ENCODE data around the gene UBAC1.
"Not testable (repeated sequence)": the region's sequence is repeated elsewhere in the genome, so short reads cannot be mapped to it uniquely, and the experiment has no call there.

The UBAC1 gene

GRCh38 chr9:135951889-135952663, 9.1 kb downstream of the UBAC1 start:
- DNase-seq (ENCODE audit: low read depth, low spot score): no peak

DNA sequence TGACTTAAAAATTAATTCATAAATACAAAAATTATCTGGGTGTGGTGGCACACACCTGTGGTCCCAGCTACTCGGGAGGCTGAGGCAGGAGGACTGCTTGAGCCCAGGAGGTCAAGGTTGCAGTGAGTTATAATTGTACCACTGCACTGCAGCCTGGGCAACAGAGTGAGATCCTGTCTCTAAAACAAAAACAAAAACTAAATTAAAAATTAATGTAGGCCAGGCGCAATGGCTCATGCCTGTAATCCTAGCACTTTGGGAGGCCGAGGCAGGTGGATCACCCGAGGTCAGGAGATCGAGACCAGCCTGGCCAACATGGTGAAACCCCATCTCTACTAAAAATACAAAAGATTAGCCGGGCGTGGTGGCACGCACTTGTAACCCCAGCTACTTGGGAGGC, 9.9 kb downstream of the UBAC1 start:
- peaks cover 21% of the 10 kb centered on the region; the same call in 1 of the 2 replicates for H3K36me3 ChIP-seq (ENCODE audit: insufficient read depth, low read length)

More at GRCh38 chr9:135951889-135952663, 9.1 kb downstream of the UBAC1 start:
- TF ChIP-seq POLR2AphosphoS5 (IDR thresholded peaks at IDR 0.05; ENCODE audit: borderline replicate concordance, low read depth, low read length): no peak
- no peak for TF ChIP-seq FOXP2 (optimal IDR thresholded peaks at IDR 0.05; ENCODE audit: control extremely low read depth, extremely low read length, insufficient read depth)
- no peak for TF ChIP-seq EZH2 (IDR thresholded peaks at IDR 0.05)
- Histone ChIP-seq H3K4me3 (no peak overlapping the region), H3K27ac (no peak overlapping the region), H3K36me3 (ENCODE audit: insufficient read depth, low read length) (peaks cover 16% of the 10 kb centered on the region; the same call in 1 of the 2 replicates), H3K9me3 (ENCODE audit: low read depth, low read length) (no peaks in the 10 kb centered on the region), H3K9ac (ENCODE audit: insufficient read length) (no peak overlapping the region)

GRCh38 chr9:135950841-135951240, 10.3 kb downstream of the UBAC1 start:
- H3K27ac ChIP-seq; H3K9ac ChIP-seq (ENCODE audit: insufficient read length); DNase-seq (ENCODE audit: low read depth, low spot score); H3K4me3 ChIP-seq; H3K9me3 ChIP-seq (ENCODE audit: low read depth, low read length): not testable (repeated sequence)
- peaks cover 26% of the 10 kb centered on the region; the same call in 1 of the 2 replicates for H3K36me3 ChIP-seq (ENCODE audit: insufficient read depth, low read length)

More for the DNA sequence above, 9.9 kb downstream of the UBAC1 start:
- H3K27ac ChIP-seq; H3K4me3 ChIP-seq; H3K9me3 ChIP-seq (ENCODE audit: low read depth, low read length); DNase-seq (ENCODE audit: low read depth, low spot score); H3K9ac ChIP-seq (ENCODE audit: insufficient read length): not testable (repeated sequence)

DNA sequence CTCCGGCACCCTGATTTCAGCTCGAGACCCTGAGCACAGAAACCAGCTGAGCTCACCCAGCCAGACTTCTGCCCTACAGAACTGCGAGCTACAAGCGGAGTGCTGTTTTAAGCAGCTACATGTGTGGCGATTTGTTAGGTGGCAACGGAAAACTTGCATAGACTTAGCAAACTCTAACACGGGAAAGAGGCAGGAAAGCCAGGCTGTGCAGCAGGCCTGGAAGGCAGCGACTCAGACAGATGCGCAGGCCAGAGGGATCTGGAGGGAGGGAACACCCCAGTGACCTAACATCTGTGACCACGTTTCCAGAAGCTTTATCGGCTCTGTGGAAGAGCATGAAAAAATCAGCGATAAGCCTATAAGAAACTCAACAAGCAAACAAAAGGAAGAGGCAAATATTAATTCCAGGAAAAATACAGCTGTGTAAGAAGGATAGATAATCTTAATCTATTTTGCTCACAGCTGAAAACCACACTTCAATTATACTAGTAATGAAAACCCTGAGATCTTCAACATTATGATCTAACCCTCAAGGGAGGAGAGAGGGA, 11.0 kb downstream of the UBAC1 start:
- Histone ChIP-seq H3K36me3 (ENCODE audit: insufficient read depth, low read length) (peaks cover 32% of the 10 kb centered on the region; the same call in 1 of the 2 replicates), H3K4me3 (no peak overlapping the region), H3K27ac (no peak overlapping the region), H3K9me3 (ENCODE audit: low read depth, low read length) (no peaks in the 10 kb centered on the region), H3K9ac (ENCODE audit: insufficient read length) (no peak overlapping the region)
- DNase-seq (ENCODE audit: low read depth, low spot score): no peak
- TF ChIP-seq POLR2AphosphoS5 (IDR thresholded peaks at IDR 0.05; ENCODE audit: borderline replicate concordance, low read depth, low read length) (no peak), FOXP2 (optimal IDR thresholded peaks at IDR 0.05; ENCODE audit: control extremely low read depth, extremely low read length, insufficient read depth) (no peak), EZH2 (IDR thresholded peaks at IDR 0.05) (no peak)

GRCh38 chr9:135949501-135950134, 11.6 kb downstream of the UBAC1 start:
- Histone ChIP-seq H3K36me3 (ENCODE audit: insufficient read depth, low read length) (peaks cover 37% of the 10 kb centered on the region; the same call in 1 of the 2 replicates), H3K4me3 (no peak overlapping the region), H3K27ac (no peak overlapping the region), H3K9ac (ENCODE audit: insufficient read length) (no peak overlapping the region), H3K9me3 (ENCODE audit: low read depth, low read length) (no peaks in the 10 kb centered on the region)
- DNase-seq (ENCODE audit: low read depth, low spot score): no peak
- TF ChIP-seq POLR2AphosphoS5 (IDR thresholded peaks at IDR 0.05; ENCODE audit: borderline replicate concordance, low read depth, low read length) (no peak), EZH2 (IDR thresholded peaks at IDR 0.05) (no peak), FOXP2 (optimal IDR thresholded peaks at IDR 0.05; ENCODE audit: control extremely low read depth, extremely low read length, insufficient read depth) (no peak)

DNA sequence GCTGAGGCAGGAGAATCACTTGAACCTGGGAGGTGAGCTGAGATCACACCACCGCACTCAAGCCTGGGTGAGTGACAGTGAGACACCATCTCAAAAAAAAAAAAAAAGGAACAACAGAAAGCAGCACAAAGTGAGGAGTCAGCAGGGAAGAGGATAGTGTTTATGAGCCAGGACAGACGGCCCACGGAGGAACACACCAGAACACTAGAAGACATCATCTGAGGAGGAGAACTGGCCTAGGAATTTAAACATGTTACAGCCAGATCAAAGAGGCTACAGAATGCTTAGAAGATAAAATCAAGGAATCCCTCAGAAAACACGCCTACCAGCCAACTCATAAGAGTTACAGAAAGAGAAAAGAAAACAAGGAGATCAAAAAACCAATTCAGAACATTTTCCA, 12.2 kb downstream of the UBAC1 start:
- DNase-seq (ENCODE audit: low read depth, low spot score): no peak
- H3K27ac ChIP-seq: no peak overlapping the region
- TF ChIP-seq EZH2 (IDR thresholded peaks at IDR 0.05) (no peak), FOXP2 (optimal IDR thresholded peaks at IDR 0.05; ENCODE audit: control extremely low read depth, extremely low read length, insufficient read depth) (no peak)
- H3K9ac ChIP-seq (ENCODE audit: insufficient read length): no peak overlapping the region
- H3K4me3 ChIP-seq: no peak overlapping the region
- H3K36me3 ChIP-seq (ENCODE audit: insufficient read depth, low read length): peaks cover 43% of the 10 kb centered on the region; the same call in 1 of the 2 replicates
- no peaks in the 10 kb centered on the region for H3K9me3 ChIP-seq (ENCODE audit: low read depth, low read length)

GRCh38 chr9:135948446-135948845, 12.7 kb downstream of the UBAC1 start:
- Histone ChIP-seq H3K36me3 (ENCODE audit: insufficient read depth, low read length) (peaks cover 42% of the 10 kb centered on the region; the same call in 1 of the 2 replicates), H3K27ac (no peak overlapping the region), H3K4me3 (no peak overlapping the region), H3K9me3 (ENCODE audit: low read depth, low read length) (no peaks in the 10 kb centered on the region), H3K9ac (ENCODE audit: insufficient read length) (no peak overlapping the region)
- DNase-seq (ENCODE audit: low read depth, low spot score): no peak
- TF ChIP-seq FOXP2 (optimal IDR thresholded peaks at IDR 0.05; ENCODE audit: control extremely low read depth, extremely low read length, insufficient read depth) (no peak), POLR2AphosphoS5 (IDR thresholded peaks at IDR 0.05; ENCODE audit: borderline replicate concordance, low read depth, low read length) (no peak), EZH2 (IDR thresholded peaks at IDR 0.05) (no peak)

DNA sequence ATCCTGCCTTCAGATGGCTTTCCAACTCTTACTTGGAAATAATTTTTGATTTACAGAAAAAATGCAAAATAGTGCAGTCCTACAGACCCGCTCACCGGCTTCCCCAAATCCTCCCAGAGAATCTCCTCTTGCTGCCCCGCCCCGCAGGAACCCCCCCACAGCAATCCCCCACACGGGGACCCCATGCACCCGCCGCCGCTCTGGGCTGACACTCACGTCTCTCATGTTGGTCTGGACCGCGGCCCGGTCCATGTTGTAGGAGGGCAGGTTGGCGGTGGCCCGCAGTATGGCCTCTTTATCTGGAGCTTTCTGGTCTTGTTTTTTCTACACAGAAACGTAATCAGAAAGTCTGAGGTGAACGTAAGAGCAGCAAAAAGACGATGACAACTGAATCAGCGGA, 13.6 kb downstream of the UBAC1 start:
- Histone ChIP-seq H3K36me3 (ENCODE audit: insufficient read depth, low read length) (peaks cover 40% of the 10 kb centered on the region; the same call in 1 of the 2 replicates), H3K27ac (no peak overlapping the region), H3K9me3 (ENCODE audit: low read depth, low read length) (no peaks in the 10 kb centered on the region), H3K4me3 (no peak overlapping the region), H3K9ac (ENCODE audit: insufficient read length) (no peak overlapping the region)
- TF ChIP-seq POLR2AphosphoS5 (IDR thresholded peaks at IDR 0.05; ENCODE audit: borderline replicate concordance, low read depth, low read length) (no peak), FOXP2 (optimal IDR thresholded peaks at IDR 0.05; ENCODE audit: control extremely low read depth, extremely low read length, insufficient read depth) (no peak), EZH2 (IDR thresholded peaks at IDR 0.05) (no peak)
- DNase-seq (ENCODE audit: low read depth, low spot score): no peak

DNA sequence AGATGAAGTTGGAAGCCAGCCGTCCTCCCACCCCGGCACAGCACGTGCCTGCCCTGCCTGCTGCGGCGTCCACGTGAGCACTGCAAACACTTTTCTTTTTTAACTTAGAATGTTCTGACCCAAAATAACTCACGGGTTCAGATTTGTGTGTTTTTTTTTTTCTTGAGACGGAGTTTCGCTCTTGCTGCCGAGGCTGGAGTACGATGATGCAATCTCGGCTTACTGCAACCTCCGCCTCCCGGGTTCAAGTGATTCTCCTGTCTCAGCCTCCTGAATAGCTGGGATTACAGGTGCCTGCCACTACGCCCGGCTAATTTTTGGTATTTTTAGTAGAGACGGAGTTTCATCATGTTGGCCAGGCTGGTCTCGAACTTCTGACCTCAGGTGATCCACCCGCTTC, 14.1 kb downstream of the UBAC1 start:
- not testable (repeated sequence) for DNase-seq (ENCODE audit: low read depth, low spot score); H3K9ac ChIP-seq (ENCODE audit: insufficient read length); H3K9me3 ChIP-seq (ENCODE audit: low read depth, low read length); H3K27ac ChIP-seq; H3K4me3 ChIP-seq
- peaks cover 35% of the 10 kb centered on the region; the same call in 1 of the 2 replicates for H3K36me3 ChIP-seq (ENCODE audit: insufficient read depth, low read length)

All from SK-N-MC (cell line).